HG03064 (cell line): ENCODE measurements around the gene CLCN4.

Experiments used
- ATAC-seq: cut with Tn5 transposase; IDR thresholded peaks from one replicate; pipeline ENCODE4 v1.9.1; 2021; ENCODE audit warnings: low read depth; ENCODE audit not compliant: unreplicated experiment

Gene CLCN4

GRCh38 chrX:10128386-10128785 is 28.4 kb upstream of the CLCN4 start:
- ATAC-seq, result no peak

GRCh38 chrX:10129229-10129628 is 27.5 kb upstream of the CLCN4 start:
- ATAC-seq, result no peak

DNA sequence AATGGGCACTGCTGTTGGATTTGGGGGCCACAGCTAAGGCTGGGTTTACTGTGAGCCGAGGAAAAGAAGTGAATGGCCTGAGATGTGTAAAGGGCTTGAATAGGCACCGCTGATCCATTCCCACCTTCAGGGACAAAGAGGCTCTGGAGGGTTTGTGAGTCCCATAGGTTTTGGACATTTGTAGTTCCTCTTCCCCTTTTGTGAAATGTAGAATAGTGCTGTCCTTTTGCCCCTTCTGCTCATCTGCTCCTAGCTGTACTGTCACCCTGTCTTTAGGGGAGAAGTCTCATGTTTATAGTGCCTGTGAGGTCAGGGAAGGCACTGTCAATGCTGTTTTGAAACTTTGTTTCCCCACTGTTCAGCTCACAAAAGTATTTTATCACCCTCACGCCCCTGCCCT is 26.4 kb upstream of the CLCN4 start:
- no peak for ATAC-seq

DNA sequence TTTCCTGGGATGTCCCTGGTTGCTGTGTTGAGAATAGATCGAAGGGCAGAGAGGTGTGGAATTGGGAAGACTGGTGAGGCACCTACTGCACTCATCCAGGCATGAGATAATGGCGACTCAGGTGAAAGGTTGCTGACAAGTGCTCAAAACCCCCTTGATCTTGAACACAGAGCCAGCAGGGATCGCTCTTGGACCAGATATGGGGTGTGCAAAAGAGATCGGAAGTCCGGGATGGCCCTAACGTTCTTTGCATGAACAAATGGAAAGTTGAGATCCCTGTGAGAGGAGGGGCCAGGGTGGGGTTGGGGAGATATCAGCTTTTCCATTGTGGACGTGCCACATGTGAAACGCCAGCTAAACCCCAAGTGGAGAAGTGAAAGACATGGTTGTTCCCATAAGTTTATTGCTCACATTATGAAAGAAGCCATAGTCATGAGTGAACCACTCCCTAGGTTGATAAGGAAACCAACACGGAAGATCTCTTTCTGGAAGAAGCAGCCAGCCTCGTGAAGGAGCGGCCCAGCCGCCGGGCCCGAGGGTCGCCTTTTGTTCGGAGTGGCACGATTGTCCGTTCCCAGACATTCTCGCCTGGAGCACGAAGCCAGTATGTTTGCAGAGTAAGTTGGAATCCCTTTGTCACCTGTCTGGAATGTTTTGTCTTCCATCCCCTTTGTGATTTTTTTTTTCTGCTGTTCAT is 22.6 kb upstream of the CLCN4 start:
- ATAC-seq, result no peak

GRCh38 chrX:10134921-10135320 is 21.9 kb upstream of the CLCN4 start:
- ATAC-seq, result no peak

GRCh38 chrX:10135561-10136399 is 21.0 kb upstream of the CLCN4 start:
- ATAC-seq, result no peak

- no peak for ATAC-seq
These were observed 18.0 kb upstream of the CLCN4 start for GRCh38 chrX:10138726-10139125.

DNA sequence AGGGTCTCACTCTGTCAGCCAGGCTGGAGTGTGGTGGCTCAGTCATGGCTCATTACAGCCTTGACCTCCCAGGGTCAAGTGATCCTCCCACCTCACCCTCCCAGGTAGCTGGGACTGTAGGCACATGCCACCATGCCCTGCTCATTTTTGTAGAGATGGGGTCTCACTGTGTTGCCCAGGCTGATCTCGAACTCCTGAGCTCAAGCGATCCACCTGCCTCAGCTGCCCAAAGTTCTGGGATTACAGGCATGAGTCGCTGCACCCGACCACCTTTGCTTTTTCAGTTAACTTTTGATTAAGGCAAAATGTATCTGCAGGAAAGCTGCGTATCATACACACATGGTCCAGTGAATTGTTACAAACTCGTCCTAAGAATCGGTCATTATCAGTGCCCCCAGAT is 16.5 kb upstream of the CLCN4 start:
- ATAC-seq, result no peak

- ATAC-seq, result no peak
These were observed 14.7 kb upstream of the CLCN4 start for GRCh38 chrX:10142041-10142599.

DNA sequence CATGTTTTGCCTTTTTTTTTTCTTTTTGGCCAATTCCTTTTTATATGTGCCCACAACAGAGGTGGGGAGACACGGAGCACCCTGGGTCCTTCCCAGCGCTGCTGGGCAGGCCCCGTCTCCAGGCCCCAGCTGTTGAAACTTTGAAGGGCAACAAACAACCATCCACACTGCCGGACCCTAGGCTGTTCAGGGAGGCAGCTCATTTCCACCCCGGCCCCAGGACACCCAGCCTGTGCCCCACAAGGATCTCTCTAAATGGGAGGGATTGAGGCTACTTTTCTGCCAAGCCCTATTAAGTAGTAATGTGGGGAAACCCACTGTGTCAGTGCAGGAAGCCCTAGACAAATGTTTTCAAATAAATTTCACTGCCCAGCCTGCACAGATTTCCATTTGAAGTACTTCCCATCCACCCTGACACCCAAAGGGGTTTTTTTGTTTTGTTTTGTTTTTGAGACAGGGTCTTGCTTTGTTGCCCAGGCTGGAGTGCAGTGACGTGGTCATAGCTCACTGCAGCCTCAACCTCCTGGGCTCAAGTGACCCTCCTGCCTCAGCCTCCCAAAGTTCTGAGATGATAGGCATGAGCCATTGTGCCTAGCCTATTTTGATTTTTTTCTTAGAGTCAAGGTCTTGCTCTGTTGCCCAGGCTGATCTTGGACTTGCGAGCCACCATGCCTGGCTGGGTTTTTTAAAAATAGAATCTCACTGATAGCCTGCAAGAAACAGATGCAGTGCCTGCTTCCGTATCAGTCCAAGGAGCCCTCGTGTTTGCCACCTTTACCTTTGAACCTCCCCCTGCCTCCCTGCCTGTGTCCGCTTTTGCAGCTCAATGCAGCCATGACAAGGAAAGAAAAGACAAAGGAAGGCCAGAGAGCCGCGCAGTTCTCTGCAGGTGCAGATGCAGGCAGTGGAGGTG is 13.4 kb upstream of the CLCN4 start:
- ATAC-seq, result no peak

GRCh38 chrX:10146346-10146745 is 10.4 kb upstream of the CLCN4 start:
- no peak for ATAC-seq

GRCh38 chrX:10152086-10152485 is 4.7 kb upstream of the CLCN4 start:
- ATAC-seq, result no peak

- ATAC-seq, result no peak
These were observed 1.6 kb upstream of the CLCN4 start for GRCh38 chrX:10155137-10155536.

GRCh38 chrX:10157032-10157341 is 212 bp downstream of the CLCN4 start:
- ATAC-seq, result no peak

GRCh38 chrX:10157543-10157942 is 768 bp downstream of the CLCN4 start:
- no peak for ATAC-seq

DNA sequence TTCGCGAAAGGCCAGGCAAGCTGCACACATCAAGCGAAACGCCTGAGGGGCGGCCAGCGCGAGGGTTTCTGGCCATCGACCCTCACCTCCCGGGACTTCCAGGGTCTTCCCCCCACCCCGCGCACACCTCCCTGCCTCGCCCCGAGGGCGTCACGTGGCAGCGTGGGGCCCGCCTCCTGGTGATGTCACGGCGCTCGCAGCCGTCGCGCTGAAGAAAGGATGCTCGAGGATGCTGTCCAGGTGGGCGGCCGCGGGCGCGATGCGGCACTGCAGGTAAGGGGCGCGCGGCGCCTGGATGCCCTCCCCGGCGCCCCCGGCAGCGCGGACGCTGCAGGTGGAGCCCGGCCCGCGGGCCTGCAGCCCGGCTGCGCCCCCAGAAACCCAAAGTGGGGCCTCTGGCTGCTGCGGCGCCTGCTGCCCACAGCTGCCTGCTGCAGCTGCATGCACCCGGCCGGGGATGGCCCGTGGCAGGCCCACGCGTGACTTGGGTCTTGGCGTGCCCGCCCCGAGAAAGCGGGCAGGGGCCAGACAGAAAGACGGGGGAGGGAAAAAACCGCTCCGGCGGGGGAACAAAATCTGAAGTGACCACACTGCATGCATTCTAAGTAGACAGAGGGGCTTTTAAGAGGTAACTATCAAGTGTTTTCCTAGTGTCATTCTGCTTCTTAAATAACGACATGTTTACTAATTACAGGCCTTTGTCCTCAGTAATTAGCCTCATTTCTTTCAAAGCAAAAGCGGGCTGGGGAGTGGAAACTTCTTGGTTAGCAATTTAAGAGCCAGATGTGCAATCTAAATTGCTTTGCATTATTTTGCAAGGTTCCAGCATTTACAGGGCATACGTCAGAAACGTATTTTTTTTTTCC is 1.7 kb downstream of the CLCN4 start:
- no peak for ATAC-seq

- no peak for ATAC-seq
These were observed 2.3 kb downstream of the CLCN4 start for GRCh38 chrX:10159145-10159468.

DNA sequence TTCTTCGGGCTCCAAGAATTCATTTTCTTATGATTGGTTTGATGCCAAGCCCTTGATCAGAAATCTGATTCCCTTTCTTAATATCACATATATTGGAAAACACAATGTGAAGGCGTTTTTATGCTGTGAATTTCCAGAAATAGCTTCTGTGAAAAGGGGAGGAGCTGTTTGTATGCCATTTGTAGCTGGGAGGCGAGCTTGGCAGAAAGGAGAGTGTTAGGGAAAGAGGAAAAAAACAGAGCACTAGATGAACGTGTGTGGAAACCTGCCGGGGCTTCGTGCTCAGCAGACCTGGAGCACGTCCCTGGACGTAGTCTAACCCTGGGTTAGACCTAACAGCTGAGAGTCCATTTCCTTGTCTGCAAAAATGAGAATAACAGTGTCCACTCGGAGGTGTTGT is 3.4 kb downstream of the CLCN4 start:
- ATAC-seq, result no peak

DNA sequence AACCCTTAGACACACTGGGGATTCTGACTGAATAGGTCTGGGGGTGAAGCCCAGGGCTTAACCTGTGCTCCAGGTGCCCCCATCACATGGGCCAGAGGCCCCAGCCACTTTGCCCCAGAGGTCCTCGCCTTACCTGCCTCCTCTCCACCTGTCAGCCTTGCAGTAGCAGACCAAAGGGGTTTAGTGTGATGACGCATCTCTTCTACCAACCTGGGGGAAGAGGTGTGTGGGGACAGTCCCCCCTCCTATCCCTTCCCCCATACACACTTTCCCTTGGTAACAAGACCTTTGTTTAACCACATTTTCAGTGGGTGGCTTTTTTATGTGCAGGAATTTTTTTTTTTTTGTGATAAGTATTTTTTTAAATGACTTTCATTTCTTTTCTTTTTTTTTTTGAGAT is 6.3 kb downstream of the CLCN4 start:
- no peak for ATAC-seq

- no peak for ATAC-seq
These were observed 8.1 kb downstream of the CLCN4 start for GRCh38 chrX:10164879-10165278.
